ENCODE data around the gene KDM4E.

DNA sequence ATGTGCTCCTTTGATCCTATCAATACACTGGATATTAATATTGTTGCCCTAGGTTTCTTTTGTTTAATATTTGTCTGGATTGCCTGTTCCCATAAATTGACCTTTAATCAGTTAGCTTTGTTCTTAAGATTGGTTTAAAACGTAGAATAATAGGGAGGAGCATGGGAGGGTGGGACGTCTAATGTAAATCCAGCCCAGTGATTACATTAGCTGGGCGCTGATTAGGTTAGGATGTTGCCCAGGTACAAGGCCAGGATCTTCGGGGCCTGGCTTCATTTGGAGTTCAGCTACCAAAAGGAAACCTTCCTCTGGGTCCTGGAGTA is 41.6 kb downstream of the KDM4E start, which contains the start of gene SRSF8:
- TF ChIP-seq SP1 (IDR thresholded peaks at IDR 0.05): peak; percentile 38
- no peak for TF ChIP-seq CTCF (IDR thresholded peaks at IDR 0.05; ENCODE audit: low read depth, low read length, missing input control)
- TF ChIP-seq NR2F2 (IDR thresholded peaks at IDR 0.05): no peak
- no peak for TF ChIP-seq RAD21 (IDR thresholded peaks at IDR 0.05)
- no peak for TF ChIP-seq JUND (IDR thresholded peaks at IDR 0.05)
